ENCODE data around the gene PTPRD.

PTPRD gene

GRCh38 chr9:8447601-8448000, 2165.2 kb downstream of the PTPRD start:
- DNase-seq, result no peak

- no peak for DNase-seq
Measured at GRCh38 chr9:8437876-8438275, 2174.9 kb downstream of the PTPRD start.

DNA sequence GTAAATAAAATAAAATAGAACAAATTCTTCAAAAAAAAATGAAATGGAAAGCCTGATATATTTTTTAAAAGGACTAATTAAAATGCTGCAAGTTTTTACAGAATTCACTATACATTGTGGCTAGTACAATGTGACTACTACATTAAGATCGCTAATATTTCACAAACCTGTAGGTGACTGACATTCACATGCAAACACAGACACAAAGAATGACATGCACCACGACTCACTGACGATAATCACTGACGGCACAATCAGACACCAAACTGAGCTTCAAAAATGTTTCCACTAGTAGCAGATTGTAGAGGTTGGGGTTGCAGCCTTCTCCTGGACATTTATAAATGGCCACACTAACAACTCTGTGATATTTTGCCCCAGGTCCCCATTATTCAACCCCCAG, 2175.5 kb downstream of the PTPRD start:
- DNase-seq, result no peak

- no peak for DNase-seq
Measured at GRCh38 chr9:8436786-8437185, 2176.0 kb downstream of the PTPRD start.

DNA sequence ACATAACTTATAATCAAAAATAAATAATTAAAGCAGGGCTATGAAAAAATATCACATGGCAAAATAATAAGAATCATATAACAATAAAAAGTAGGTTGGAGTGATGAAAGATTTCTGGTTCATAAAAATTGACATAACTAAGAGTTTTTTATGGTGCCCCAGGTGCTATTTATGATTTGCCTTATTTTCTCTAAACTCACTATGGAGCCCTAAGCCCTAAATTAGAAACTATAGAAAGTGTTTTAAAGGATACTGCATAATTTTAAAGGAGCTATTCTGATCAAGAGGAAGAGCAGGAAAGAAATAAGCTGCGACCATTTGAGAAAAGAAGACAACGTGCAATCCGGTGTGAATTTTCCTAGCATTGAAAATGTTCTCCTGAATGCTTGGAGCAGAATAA, 2178.2 kb downstream of the PTPRD start:
- DNase-seq, result no peak

GRCh38 chr9:8432224-8432623, 2180.6 kb downstream of the PTPRD start:
- DNase-seq, result no peak

- no peak for DNase-seq
Measured at GRCh38 chr9:8431505-8431904, 2181.3 kb downstream of the PTPRD start.

DNA sequence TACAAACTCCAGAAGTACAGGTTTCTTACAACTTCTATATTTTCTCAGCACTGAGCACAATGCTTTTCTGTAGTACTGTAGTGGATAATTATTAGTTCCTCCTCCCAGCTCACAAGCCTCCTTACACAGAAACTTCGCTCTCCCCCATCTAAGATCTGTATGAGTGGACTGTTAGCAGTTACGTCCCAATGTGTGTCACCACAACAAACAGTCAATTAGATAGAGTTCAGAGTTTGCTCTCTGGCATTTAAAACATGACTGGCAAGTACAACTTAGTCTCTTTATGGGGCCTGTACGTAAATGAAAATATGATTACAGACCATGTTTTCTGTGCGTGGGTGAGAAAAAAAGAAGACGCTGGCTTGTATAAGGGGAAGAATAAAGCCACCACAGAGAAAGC, 2181.9 kb downstream of the PTPRD start:
- no peak for DNase-seq

- DNase-seq, result no peak
Measured at GRCh38 chr9:8429768-8430167, 2183.0 kb downstream of the PTPRD start.

- DNase-seq, result no peak
Measured at GRCh38 chr9:8429157-8429556, 2183.6 kb downstream of the PTPRD start.

GRCh38 chr9:8428389-8428788, 2184.4 kb downstream of the PTPRD start:
- no peak for DNase-seq

DNA sequence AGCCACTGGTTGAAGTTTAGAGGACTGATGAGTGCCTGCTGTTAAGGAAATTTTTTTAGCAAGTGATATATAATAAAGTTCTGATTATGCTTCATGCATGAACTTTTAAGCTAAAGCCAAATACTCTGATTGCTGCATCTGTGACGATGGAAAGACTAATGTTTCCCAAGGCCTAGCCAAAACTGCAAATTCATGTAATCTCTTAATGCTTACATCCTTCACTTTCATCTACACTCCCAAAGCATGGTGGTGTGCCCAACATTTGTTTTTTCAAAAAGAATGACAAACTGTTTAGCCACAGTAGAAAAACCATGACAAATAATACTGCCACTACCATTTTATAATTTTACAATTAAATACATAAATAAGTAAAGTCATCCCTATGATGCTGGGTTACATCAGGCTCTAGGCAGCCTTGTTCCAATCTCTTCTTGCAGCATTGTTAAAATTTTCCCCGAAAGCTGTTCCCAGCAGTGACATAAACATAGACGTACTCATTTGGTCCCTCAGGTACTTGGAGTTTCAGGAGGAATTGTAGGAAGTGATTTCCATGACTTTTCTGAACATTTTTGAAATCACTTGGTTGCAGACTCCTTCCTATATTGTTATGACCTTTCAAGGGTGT, 2187.9 kb downstream of the PTPRD start:
- no peak for DNase-seq

DNA sequence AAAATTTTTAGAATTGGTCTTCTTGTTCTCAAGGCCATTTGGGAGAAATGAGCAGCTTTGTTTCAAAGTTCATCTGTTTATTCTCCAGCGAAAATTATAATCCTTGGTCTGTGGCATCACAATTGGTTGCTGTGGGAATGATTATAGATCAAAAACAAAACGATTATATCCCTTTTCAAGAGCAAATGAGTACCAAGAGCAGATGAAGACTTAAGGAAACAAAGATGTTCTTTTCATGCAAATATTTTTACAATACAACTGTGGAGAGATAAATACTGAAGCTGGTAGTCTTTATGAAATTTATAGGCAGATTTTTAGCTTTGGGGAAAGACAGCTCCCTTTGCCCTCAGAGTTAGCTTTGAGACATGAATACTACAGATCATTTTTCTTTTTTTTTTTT, 2192.4 kb downstream of the PTPRD start:
- no peak for DNase-seq

DNA sequence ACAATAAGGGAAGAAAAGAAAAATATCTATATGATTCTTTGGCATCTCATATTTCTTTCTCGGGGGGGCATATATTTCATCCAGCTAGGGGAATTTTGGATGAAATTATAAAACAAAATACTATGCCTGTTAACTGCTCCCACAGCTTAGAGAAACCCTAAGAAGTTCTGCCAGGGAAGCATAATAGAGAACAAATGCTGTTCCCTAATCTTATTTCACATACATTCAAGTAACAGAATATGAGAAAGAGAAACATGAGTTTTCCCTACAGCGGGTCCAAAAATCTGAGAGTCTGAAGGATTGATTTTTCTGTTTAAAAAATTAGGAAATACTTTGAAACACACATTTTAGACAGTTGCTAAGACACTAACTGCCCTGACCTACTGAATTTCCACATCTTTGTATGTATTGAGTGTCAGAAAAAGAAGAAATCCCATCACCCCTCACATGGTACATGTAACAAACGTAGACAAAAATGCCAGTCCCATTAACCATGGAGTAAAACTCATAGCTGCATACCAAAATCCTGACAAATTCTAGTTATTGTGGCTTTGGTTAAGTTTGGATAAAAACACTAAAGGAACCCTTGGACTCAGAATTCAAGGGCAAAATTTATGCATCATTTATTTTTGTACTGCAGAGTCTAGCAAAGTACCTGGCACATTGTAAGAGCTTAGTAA, 2193.1 kb downstream of the PTPRD start:
- DNase-seq, result no peak

DNA sequence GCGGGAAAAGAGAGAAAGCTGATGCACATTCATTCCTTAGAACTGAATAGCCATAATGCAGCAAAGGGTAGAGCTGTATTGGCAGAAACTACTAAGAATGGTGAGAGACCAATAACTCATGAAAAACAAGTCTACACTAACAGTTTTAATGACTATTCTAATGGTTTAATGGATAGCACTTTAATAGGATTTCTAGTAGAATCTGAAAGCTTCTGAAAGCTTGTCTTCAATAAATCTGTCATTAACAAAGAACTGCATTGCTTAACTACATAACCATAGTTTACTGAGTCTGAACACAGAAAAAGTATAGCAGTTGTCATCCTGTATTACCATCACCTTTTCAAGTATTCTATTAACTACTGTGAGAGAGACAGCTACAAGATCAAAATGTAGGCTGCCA, 2195.5 kb downstream of the PTPRD start:
- no peak for DNase-seq

GRCh38 chr9:8412327-8412726, 2200.5 kb downstream of the PTPRD start:
- DNase-seq, result no peak

- no peak for DNase-seq
Measured at GRCh38 chr9:8408575-8409190, 2204.1 kb downstream of the PTPRD start.

- no peak for DNase-seq
Measured at GRCh38 chr9:8401961-8402705, 2210.7 kb downstream of the PTPRD start.

DNA sequence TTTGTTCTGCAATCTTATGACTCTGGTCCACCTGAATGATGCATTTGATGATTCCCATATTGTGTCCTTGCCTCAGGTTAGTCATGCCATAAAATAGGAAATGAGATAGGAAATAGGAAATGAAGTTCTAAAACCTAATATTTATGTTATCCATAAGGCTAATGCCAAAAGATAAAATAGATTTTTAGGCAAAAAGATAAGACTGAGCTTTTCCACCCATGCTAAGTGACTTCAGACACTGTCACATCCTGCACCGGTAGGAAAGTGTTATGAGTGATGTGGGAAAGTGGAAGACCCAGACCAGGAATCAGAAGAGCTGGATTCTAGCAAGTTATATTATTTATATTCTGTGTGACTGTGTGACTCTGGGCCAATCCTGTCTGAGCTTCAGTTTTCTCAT, 2212.4 kb downstream of the PTPRD start:
- DNase-seq, result no peak

DNA sequence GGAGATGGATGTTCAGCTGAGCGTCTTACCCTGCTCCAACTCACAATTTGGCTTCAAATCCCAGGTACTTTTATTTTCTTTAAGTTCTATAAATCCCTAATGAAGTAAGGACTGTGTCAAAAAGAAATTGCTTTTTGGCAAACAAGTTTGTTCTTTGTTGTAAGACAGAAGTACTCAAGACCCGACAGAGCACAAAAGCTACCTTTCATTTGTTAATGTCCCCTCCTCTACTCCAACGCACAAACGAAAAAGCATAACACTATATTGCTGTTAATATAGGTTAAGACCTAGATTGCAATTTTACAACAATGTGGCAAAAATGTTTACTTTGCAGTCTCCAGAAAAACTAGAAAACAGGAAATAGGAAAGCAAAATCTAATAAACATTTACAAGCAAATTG, 2217.8 kb downstream of the PTPRD start:
- no peak for DNase-seq

DNA sequence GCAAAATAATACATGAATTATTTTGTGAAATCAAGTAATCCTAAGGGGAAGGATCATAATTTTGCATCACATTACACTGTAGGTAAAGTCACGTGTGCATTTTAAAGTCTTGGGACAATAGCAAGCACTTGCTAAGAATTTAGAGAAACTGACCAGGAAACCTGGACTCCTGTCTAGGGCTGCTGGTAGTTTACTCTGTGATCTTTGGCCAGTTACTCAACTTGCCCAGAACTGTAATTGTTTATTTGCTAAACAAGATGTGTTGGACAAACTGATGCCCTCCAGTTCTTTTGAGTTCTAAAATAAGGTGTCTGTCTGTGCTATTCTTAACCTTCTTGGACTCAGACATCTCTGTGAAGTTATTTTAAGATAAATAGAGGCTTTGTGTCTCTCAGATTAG, 2218.5 kb downstream of the PTPRD start:
- no peak for DNase-seq

GRCh38 chr9:8392866-8393265, 2219.9 kb downstream of the PTPRD start:
- no peak for DNase-seq

- no peak for DNase-seq
Measured at GRCh38 chr9:8391566-8391965, 2221.2 kb downstream of the PTPRD start.

DNA sequence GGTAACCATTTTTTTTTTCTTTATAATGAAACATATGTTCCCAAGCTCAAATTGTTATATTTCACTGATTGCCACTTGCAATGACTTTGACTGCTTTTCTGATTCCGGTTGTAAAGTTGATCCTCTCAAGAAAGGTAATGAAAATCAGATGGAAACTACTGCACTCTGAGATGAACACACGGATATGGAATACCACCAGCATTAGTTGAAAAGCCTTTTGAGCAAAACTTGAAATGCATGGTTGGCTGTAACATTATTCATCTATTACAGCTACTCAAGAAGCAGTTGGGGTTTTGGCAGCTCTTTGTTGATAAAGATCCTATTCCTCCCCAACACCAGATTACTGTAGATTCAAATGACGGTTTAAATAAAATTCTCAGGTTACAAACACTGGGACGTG, 2221.7 kb downstream of the PTPRD start:
- no peak for DNase-seq
